ENCODE measurements around the gene KLHL42.
"Not testable (repeated sequence)": the region's sequence is repeated elsewhere in the genome, so short reads cannot be mapped to it uniquely, and the experiment has no call there.

The KLHL42 gene, protein sequence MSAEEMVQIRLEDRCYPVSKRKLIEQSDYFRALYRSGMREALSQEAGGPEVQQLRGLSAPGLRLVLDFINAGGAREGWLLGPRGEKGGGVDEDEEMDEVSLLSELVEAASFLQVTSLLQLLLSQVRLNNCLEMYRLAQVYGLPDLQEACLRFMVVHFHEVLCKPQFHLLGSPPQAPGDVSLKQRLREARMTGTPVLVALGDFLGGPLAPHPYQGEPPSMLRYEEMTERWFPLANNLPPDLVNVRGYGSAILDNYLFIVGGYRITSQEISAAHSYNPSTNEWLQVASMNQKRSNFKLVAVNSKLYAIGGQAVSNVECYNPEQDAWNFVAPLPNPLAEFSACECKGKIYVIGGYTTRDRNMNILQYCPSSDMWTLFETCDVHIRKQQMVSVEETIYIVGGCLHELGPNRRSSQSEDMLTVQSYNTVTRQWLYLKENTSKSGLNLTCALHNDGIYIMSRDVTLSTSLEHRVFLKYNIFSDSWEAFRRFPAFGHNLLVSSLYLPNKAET

DNA sequence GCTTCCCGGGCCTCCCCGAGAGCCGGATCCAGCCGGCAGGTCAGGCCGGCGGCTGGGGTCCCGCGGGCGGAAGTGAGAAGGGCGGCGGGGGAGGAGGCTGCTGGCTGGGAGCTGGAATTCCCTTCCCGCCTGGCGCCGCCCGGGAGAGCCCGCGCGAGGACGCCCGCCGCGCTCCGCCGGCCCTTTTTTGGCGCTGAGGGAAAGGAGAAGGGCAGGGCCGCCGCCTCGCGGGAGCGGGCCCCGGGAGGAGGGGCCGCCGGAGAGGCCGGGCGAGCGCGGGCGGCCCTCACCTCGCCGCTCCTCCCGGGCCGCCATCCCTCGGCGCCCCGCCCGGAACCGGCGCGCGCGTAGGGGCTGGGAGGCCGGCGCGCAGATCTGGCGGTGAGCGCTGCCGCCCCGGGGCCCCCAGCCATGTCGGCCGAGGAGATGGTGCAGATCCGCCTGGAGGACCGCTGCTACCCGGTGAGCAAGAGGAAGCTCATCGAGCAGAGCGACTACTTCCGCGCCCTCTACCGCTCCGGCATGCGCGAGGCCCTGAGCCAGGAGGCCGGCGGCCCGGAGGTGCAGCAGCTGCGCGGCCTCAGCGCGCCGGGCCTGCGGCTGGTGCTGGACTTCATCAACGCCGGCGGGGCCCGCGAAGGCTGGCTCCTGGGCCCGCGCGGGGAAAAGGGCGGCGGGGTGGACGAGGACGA, at the start of gene KLHL42, which contains the start of gene MANSC4:
KLHL42 (plus strand) TSS at position 314 of the 692 bp plus-strand sequence; CDS start at position 412, 98 bp downstream.
MANSC4 (minus strand) TSS at position 317 of the 692 bp plus-strand sequence. CDS start 8,960 bp downstream, outside the sequence.
- peak within 1 kb of the TSS; percentile 85 for H3K27ac Mint-ChIP-seq
- no peaks in the 10 kb centered on the region for H3K27me3 Mint-ChIP-seq
- ATAC-seq (replicated peaks), result peak; percentile 85 to 88
- H3K36me3 Mint-ChIP-seq, result peaks cover 11 to 18% of the 10 kb centered on the region in 2 donors
- H3K9me3 Mint-ChIP-seq, result no peaks in the 10 kb centered on the region
- peak; percentile 67 for DNase-seq
- peak within 1 kb of the TSS; percentile 82 to 85 for H3K4me3 Mint-ChIP-seq
- H3K4me1 Mint-ChIP-seq, result peaks cover 15 to 21% of the 10 kb centered on the region in 2 donors

DNA sequence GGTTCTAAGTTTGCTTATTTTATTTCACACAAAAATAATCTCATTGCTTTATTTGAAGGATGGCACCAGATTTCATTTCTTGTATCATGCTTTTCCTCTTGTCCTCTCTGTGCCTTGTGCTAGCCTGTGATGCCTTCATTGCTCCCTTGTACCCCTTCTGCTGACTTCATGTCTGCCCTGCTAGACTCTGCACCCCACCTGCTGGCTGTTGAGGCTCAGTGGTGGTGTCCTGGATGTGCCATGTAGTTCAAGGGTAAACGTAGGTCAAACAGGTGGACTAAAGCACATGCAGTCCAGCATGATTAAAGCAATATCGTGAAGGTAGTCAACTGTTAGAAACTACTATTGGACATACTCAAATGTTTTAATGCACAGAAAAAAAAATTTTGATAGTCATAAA, 47.8 kb upstream of the KLHL42 start:
- Mint-ChIP-seq H3K27me3 (no peaks in the 10 kb centered on the region), H3K27ac (no peak overlapping the region), H3K36me3 (peaks cover 15 to 41% of the 10 kb centered on the region in 2 donors), H3K9me3 (no peaks in the 10 kb centered on the region), H3K4me1 (peaks cover 0 to 2% of the 10 kb centered on the region in 2 donors), H3K4me3 (no peak overlapping the region)
- DNase-seq (no peak), ATAC-seq (replicated peaks) (peak; percentile 48 to 52)

DNA sequence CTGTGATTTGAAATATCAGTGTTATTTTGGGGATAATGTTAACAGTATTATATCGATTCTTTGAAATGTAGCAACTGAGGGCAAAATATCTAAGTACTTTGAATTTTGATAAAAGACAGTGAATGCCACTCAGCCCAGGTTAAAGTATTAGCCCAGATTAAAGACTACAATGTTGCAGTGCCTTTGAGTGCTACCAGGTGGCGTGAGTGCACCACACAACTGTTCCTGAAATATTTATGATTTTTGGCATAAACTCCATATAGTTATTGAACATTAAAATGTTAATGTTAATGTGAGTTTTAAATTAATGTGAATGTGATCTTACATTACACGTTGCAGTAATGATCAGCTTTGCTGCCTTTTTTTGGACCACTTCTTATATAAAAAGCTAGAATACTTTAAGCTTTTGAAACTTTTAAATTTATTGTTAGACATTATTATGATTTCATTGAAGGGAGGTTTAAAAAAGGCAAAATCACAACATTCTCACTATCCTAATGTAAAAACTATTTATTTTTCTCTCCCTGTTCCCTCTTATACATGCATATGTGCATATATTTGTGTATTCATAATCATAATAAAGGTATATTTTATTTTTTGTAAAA, 46.9 kb upstream of the KLHL42 start:
- ATAC-seq (replicated peaks), result peak; percentile 42 to 55
- no peaks in the 10 kb centered on the region for H3K27me3 Mint-ChIP-seq
- peaks cover 0 to 2% of the 10 kb centered on the region in 2 donors for H3K4me1 Mint-ChIP-seq
- no peak for DNase-seq
- peaks cover 18 to 45% of the 10 kb centered on the region in 2 donors for H3K36me3 Mint-ChIP-seq
- no peak overlapping the region for H3K27ac Mint-ChIP-seq
- H3K4me3 Mint-ChIP-seq, result no peak overlapping the region
- no peaks in the 10 kb centered on the region for H3K9me3 Mint-ChIP-seq

DNA sequence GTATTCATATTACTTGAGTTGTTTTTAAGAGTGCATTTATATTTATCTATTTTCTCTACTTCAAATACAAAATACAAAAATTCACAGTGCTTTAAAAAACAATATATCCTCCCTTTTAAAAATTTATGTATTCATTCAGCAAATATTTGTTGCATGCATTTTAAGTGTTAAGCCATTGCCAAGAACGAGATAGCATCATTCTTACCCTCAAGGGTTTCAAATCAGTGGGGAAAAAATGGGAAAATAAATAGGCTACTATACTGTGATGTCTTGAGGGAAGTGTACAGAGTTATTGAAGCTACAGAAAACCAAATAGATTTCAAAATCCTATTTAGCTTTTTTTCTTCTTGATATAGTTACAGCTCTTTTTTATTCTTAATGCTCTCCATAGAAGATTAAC, 46.2 kb upstream of the KLHL42 start:
- Mint-ChIP-seq H3K9me3 (no peaks in the 10 kb centered on the region), H3K36me3 (peaks cover 18 to 45% of the 10 kb centered on the region in 2 donors), H3K27ac (no peak overlapping the region), H3K27me3 (no peaks in the 10 kb centered on the region), H3K4me3 (no peak overlapping the region), H3K4me1 (peaks cover 0 to 2% of the 10 kb centered on the region in 2 donors)
- ATAC-seq (replicated peaks) (no peak), DNase-seq (no peak)

DNA sequence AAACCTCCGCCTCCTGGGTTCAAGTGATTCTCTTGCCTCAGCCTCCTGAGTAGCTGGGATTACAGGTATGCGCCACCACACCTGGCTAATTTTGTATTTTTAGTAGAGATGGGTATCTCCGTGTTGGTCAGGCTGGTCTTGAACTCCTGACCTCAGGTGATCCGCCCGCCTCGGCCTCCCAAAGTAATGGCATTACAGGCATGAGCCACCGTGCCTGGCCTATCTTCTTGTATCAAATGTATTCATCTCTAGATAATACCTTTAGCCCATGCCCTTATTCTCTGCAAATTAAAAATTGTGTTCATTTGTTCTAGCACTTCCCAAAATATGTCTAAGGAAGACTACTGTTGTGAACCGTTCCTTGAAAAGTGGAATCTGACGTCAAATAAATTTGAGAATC, 45.7 kb upstream of the KLHL42 start:
- DNase-seq; H3K4me3 Mint-ChIP-seq; ATAC-seq (replicated peaks); H3K27ac Mint-ChIP-seq; H3K4me1 Mint-ChIP-seq; H3K9me3 Mint-ChIP-seq; H3K27me3 Mint-ChIP-seq: not testable (repeated sequence)
- H3K36me3 Mint-ChIP-seq, result peaks cover 20 to 45% of the 10 kb centered on the region in 2 donors

DNA sequence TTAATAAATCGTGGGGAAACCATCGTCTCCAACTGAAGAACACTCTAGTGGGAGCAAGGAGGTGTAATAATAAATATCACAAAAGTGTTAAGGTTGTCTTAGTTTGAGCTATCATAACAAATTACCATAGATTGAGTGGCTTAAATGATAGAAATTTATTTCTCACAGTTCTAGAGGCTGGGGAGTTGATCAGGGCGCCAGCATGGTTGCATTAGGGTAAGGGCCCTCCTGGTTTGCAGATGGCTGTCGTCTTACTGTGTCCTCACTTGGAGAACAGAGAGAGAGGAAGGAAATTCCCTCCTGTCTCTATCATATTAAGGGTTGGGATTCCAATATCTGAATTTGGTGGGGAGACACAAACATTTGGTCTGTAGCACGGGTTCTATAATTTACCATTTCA, 36.4 kb upstream of the KLHL42 start:
- no peaks in the 10 kb centered on the region for H3K9me3 Mint-ChIP-seq
- DNase-seq, result no peak
- H3K36me3 Mint-ChIP-seq, result peaks cover 30 to 42% of the 10 kb centered on the region in 2 donors
- ATAC-seq (replicated peaks), result no peak
- no peaks in the 10 kb centered on the region for H3K4me1 Mint-ChIP-seq
- no peak overlapping the region for H3K4me3 Mint-ChIP-seq
- no peak overlapping the region for H3K27ac Mint-ChIP-seq
- no peaks in the 10 kb centered on the region for H3K27me3 Mint-ChIP-seq

DNA sequence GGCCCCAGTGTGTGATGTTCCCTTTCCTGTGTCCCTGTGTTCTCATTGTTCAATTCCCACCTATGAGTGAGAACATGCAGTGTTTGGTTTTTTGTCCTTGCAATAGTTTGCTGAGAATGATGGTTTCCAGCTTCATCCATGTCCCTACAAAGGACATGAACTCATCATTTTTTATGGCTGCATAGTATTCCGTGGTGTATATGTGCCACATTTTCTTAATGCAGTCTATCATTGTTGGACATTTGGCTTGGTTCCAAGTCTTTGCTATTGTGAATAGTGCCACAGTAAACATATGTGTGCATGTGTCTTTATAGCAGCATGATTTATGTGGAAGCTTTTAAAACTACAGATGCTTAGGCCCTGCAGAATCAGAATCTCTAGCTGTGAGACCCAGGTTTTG, 34.3 kb upstream of the KLHL42 start:
- DNase-seq; ATAC-seq (replicated peaks): not testable (repeated sequence)

DNA sequence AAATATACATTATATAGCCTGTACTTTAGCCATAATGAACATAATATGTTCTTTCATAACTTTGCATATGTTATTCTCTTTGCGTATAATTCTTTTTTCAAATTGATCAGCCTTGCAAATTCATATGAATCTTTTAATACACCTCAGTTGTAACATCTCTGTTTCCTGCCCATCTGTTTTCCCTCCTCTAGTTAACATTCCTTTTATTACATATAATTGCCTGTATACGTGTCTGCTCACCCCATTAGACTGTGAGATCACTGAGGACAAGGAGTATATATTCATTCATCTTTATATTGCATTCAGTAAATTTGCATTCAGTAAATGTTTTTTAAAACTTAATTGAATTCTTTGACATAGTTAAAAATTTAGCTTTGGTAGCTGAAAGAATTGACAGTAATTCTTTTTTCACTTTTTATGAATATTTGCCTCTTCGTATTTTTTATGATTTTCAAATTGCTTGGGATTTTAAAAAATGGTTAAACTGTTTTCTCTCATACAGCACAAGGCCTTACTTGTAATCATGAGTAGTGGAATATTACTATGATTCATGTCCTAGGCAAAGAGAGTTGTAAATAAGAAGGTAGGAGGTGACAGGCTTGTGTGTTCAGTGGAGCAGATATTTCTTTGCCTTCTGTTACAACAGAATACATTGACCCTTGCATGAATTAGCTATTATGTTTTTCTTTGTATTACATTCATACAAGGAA, 32.8 kb upstream of the KLHL42 start:
- no peaks in the 10 kb centered on the region for H3K9me3 Mint-ChIP-seq
- no peaks in the 10 kb centered on the region for H3K27me3 Mint-ChIP-seq
- ATAC-seq (replicated peaks) (no peak), DNase-seq (no peak)
- no peak overlapping the region for H3K27ac Mint-ChIP-seq
- H3K4me3 Mint-ChIP-seq, result no peak overlapping the region
- H3K4me1 Mint-ChIP-seq, result no peaks in the 10 kb centered on the region
- H3K36me3 Mint-ChIP-seq, result peaks cover 24 to 33% of the 10 kb centered on the region in 2 donors

More for the DNA sequence above, 34.3 kb upstream of the KLHL42 start:
- not testable (repeated sequence) for H3K4me1 Mint-ChIP-seq, H3K27ac Mint-ChIP-seq, H3K9me3 Mint-ChIP-seq, H3K4me3 Mint-ChIP-seq, H3K27me3 Mint-ChIP-seq
- peaks cover 27 to 36% of the 10 kb centered on the region in 2 donors for H3K36me3 Mint-ChIP-seq

DNA sequence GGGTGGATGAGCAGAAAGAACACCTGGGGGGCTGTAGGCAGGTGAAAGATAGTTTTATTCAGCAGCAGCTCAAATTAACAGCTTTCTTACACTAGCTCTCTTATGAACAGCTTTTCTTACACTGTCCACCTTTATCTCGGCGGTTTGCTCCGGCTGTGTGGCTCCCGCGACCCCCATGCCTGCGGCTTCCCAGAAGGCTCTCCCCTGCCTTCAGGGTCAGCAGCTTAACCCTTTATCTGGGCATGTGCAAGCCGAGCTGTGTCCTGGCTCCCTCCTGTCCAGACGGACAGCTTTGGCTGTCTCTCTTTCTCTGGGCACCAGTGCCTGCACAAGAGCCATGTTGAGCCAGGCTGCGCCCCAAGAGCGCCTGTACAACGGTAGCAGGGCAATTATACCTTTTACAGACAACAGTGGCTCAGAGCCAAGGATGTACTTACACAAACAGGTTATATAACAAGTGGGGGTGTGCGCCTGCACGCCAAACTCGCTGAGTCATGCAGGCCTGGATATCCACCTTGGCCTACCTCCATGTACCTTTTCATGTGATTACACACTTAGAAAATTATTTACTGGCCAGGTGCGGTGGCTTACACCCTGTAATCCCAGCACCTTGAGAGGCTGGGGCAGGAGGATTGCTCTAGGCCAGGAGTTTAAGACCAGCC, 28.5 kb upstream of the KLHL42 start:
- no peaks in the 10 kb centered on the region for H3K4me1 Mint-ChIP-seq
- ATAC-seq (replicated peaks), result no peak
- no peak for DNase-seq
- H3K36me3 Mint-ChIP-seq, result peaks cover 22 to 28% of the 10 kb centered on the region in 2 donors
- H3K9me3 Mint-ChIP-seq, result no peaks in the 10 kb centered on the region
- no peaks in the 10 kb centered on the region for H3K27me3 Mint-ChIP-seq
- H3K27ac Mint-ChIP-seq, result peak overlapping the region; percentile 5
- H3K4me3 Mint-ChIP-seq, result no peak overlapping the region

DNA sequence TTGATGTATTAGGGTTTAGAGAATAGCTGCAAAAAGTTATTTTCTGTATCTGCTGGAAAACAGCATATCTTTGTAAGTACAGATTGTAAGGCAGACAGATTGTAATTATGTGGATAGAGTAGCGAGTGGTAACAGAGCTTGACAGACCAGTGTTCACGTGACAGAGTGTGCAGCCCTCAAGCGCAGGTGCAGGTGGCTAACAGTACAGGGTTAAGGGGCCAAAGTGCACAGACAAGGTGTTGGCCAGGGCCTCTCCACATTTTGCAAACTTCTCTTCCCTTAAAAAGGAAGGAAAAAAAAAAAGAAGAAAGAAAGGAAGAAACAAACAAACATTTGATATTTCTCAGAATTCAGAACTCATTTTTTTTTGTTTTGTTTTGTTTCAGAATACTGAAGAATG, 25.2 kb upstream of the KLHL42 start:
- no peak overlapping the region for H3K4me3 Mint-ChIP-seq
- H3K9me3 Mint-ChIP-seq, result no peaks in the 10 kb centered on the region
- DNase-seq, result no peak
- H3K4me1 Mint-ChIP-seq, result no peaks in the 10 kb centered on the region
- no peak for ATAC-seq (replicated peaks)
- no peaks in the 10 kb centered on the region for H3K27me3 Mint-ChIP-seq
- H3K27ac Mint-ChIP-seq, result no peak overlapping the region
- peaks cover 17 to 32% of the 10 kb centered on the region in 2 donors for H3K36me3 Mint-ChIP-seq

DNA sequence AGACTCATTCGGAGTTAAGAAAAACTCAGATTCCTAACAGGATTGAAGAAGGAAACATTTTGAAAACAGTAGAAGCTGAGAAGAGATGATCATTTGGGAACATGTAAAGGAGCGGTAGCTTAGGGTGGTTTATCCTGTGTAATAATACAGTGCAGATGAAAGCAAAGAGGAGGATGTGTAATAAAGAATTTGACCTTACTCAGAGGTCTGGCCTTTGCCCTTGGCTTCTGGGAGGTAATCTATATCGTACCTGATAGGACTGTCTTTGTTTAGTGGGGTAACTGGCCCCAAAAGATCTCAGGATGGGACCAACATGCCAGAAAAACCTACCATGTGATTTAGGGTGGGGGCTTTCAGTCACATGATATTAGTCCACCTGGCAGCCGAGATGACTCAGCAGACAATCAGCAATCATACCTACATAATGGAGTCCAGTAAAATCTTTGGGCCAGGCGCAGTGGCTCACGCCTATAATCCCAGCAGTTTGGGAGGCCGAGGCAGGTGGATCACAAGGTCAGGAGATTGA, 23.3 kb upstream of the KLHL42 start:
- H3K4me3 Mint-ChIP-seq, result no peak overlapping the region
- peak overlapping the region; percentile 5 for H3K27ac Mint-ChIP-seq
- H3K27me3 Mint-ChIP-seq, result no peaks in the 10 kb centered on the region
- no peaks in the 10 kb centered on the region for H3K4me1 Mint-ChIP-seq
- ATAC-seq (replicated peaks) (no peak), DNase-seq (no peak)
- H3K9me3 Mint-ChIP-seq, result no peaks in the 10 kb centered on the region
- peaks cover 17 to 36% of the 10 kb centered on the region in 2 donors for H3K36me3 Mint-ChIP-seq

DNA sequence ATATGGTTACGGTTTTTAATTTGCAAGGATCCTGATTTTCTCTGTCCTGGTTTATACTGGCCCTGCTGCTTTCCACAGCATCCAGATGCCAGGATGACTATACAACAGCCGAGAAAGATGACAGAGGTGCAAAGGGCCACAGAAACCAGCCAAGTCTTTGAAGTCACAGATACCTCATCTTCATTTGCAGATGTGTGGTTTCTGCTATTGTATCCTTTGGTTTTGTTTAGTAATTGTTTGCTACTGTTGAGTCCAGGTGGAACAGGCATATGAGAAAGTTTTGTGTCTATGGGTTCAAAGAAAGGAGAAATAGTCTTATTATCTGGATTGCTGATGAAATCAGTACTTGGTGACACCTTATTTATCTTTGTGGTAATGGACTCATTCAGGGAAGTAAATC, 17.3 kb upstream of the KLHL42 start:
- no peak overlapping the region for H3K27ac Mint-ChIP-seq
- no peak for DNase-seq
- H3K4me3 Mint-ChIP-seq, result no peak overlapping the region
- no peaks in the 10 kb centered on the region for H3K4me1 Mint-ChIP-seq
- no peak for ATAC-seq (replicated peaks)
- H3K9me3 Mint-ChIP-seq, result no peaks in the 10 kb centered on the region
- no peaks in the 10 kb centered on the region for H3K27me3 Mint-ChIP-seq
- H3K36me3 Mint-ChIP-seq, result peaks cover 0 to 12% of the 10 kb centered on the region in 2 donors

DNA sequence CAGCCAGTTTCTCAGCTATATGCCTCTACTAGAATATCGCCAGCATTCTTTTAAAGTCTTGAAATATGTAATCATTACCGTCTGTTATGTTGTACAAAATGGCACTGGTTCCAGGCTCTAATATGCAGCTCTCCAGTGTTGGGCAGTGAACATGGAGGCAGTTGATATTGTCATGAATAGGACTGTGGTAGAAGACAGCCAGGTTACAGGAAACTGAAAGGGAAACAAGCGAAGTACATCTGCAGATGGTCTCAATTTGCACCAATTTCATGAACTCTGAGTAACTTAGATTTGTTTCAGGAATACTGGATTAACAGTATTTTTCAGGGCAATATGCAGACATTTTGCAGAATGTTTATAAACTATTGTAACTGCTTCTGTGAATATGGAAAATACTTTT, 13.4 kb upstream of the KLHL42 start:
- H3K27ac Mint-ChIP-seq, result no peak overlapping the region
- DNase-seq (no peak), ATAC-seq (replicated peaks) (no peak)
- no peaks in the 10 kb centered on the region for H3K9me3 Mint-ChIP-seq
- no peaks in the 10 kb centered on the region for H3K27me3 Mint-ChIP-seq
- H3K4me1 Mint-ChIP-seq, result no peaks in the 10 kb centered on the region
- peaks cover 0 to 5% of the 10 kb centered on the region in 2 donors for H3K36me3 Mint-ChIP-seq
- no peak overlapping the region for H3K4me3 Mint-ChIP-seq
